ENCODE data around the gene NFATC2IP. TPM values are rescaled to one million over a fixed set of nuclear protein-coding genes. Genes with fewer than 3 reads are reported as not detected.

Gene NFATC2IP
- total and polyA plus RNA-seq, 2 of the 13 experiments (the other 11 are each of a cell fraction or from before 2014, with no cell fraction given): 32.1 to 48.5 TPM

- TF ChIP-seq RARA (CRISPR knock-in tag; IDR thresholded peaks at IDR 0.05) (peak; percentile 89), HES4 (CRISPR knock-in tag; IDR thresholded peaks at IDR 0.05; ENCODE audit: borderline replicate concordance) (no peak), U2AF1 (optimal IDR thresholded peaks at IDR 0.05; ENCODE audit: low read depth, low read length) (no peak), ZNF343 (CRISPR knock-in tag; IDR thresholded peaks at IDR 0.05) (no peak), WIZ (CRISPR knock-in tag; IDR thresholded peaks at IDR 0.05) (no peak), PHF20 (CRISPR knock-in tag; IDR thresholded peaks at IDR 0.05) (no peak), THAP9 (CRISPR knock-in tag; IDR thresholded peaks at IDR 0.05; ENCODE audit: borderline replicate concordance) (no peak), ZNF672 (CRISPR knock-in tag; IDR thresholded peaks at IDR 0.05) (no peak), ZNF598 (CRISPR knock-in tag; IDR thresholded peaks at IDR 0.05; ENCODE audit: borderline replicate concordance) (no peak), ZFY (CRISPR knock-in tag; IDR thresholded peaks at IDR 0.05) (no peak), ZNF138 (CRISPR knock-in tag; IDR thresholded peaks at IDR 0.05; ENCODE audit: low read depth) (no peak), PHF8 (CRISPR knock-in tag; IDR thresholded peaks at IDR 0.05) (no peak), ZNF615 (CRISPR knock-in tag; IDR thresholded peaks at IDR 0.05; ENCODE audit: borderline replicate concordance) (no peak), ZSCAN29 (CRISPR knock-in tag; conservative IDR thresholded peaks at IDR 0.05) (no peak), ZNF816 (CRISPR knock-in tag; IDR thresholded peaks at IDR 0.05; ENCODE audit: borderline replicate concordance) (no peak), NBN (conservative IDR thresholded peaks at IDR 0.05) (no peak), ZFP36 (IDR thresholded peaks at IDR 0.05; ENCODE audit: borderline replicate concordance, low read depth, low read length, partially characterized antibody) (no peak), HOXD1 (CRISPR knock-in tag; IDR thresholded peaks at IDR 0.05) (no peak; the same call in 1 of the 2 replicates), RXRB (CRISPR knock-in tag; IDR thresholded peaks at IDR 0.05; ENCODE audit: borderline replicate concordance) (peak; percentile 69; the same call in 1 of the 2 replicates), RXRA (CRISPR knock-in tag; IDR thresholded peaks at IDR 0.05) (peak; percentile 21; the same call in 1 of the 2 replicates), ZNF619 (CRISPR knock-in tag; IDR thresholded peaks at IDR 0.05) (no peak), JUND (CRISPR knock-in tag; IDR thresholded peaks at IDR 0.05) (no peak), ZFP91 (CRISPR knock-in tag; IDR thresholded peaks at IDR 0.05; ENCODE audit: borderline replicate concordance) (no peak), ZNF331 (CRISPR knock-in tag; IDR thresholded peaks at IDR 0.05) (no peak; the same call in 1 of the 2 replicates), KDM2A (CRISPR knock-in tag; IDR thresholded peaks at IDR 0.05; ENCODE audit: borderline replicate concordance, low read depth) (0 out of 2 replicates have a peak, but pooled peaks have one; percentile 3)
These were observed 26.9 kb upstream of the NFATC2IP start (continued) for GRCh38 chr16:28923652-28924398.

Measured in HepG2 (cell line).